K562 (cell line): ENCODE measurements around the gene ACSF3. TPM values are rescaled to one million over a fixed set of nuclear protein-coding genes. Genes with fewer than 3 reads are reported as not detected.

ENCODE experiments used
- ATAC-seq: fragments of 200-7000 bp; cut with Tn5 transposase; 3 replicates; pipeline ENCODE4 v1.9.1; 2020; ENCODE audit warnings: moderate library complexity
- BruUV-seq: library from RNA; stranded (reverse); fragments of 400-500 nt; replicated peaks from 2 replicates; lab custom pipeline; 2021; lab: Mats Ljungman, UMichigan
- CTCF ChIA-PET: fragments of 300-600 bp; formaldehyde crosslinking; extraction: SDS; loops from one replicate; lab custom pipeline; 2021; ENCODE audit warnings: low intra/inter-chr PET ratio; lab: Yijun Ruan, JAX
- POLR2A ChIA-PET: fragments of 300-600, 350-650 bp; sonication (Branson Sonifier 250); formaldehyde crosslinking; extraction: SDS; loops from one replicate; lab custom pipeline; 2021; ENCODE audit warnings: antibody characterized with exemption, inconsistent platforms; lab: Yijun Ruan, JAX
- DNase-seq, 4 experiments: peaks; one replicate each; pipeline versions ENCODE4 v3.0.0 to v3.0.0-alpha.2; 2011 to 2018; ENCODE audit warnings: low spot score in 3 of 4, mixed read lengths in 3 of 4; ENCODE audit errors: extremely low read depth in 1 of 4
- FAIRE-seq: peaks from 2 replicates; lab custom pipeline; 2011; peaks lifted over from hg19 to GRCh38; lab: Jason Lieb, UNC
- H2AFZ ChIP-seq: 2 replicates; pipeline ENCODE4 v1.6.0; 2011; ENCODE audit warnings: low read depth, low read length, control low read depth, inconsistent platforms
- H3K27ac ChIP-seq: fragments of 200-600 bp; 3 replicates; pipeline ENCODE4 v1.8.0; 2011; ENCODE audit warnings: low read depth, mild to moderate bottlenecking, control low read depth, inconsistent platforms, low read length, moderate library complexity, mixed read lengths; ENCODE audit errors: extremely low read depth
- H3K27me3 ChIP-seq, 2 experiments: fragments of 300-600 bp in 1 of 2; 2 replicates in 1 of 2; 3 replicates in 1 of 2; pipeline versions ENCODE4 v1.6.0 to v1.8.0; 2011; ENCODE audit warnings: inconsistent platforms in 2 of 2, low read length in 2 of 2, mild to moderate bottlenecking in 1 of 2, mixed read lengths in 1 of 2, moderate library complexity in 1 of 2; ENCODE audit not compliant: control insufficient read depth in 2 of 2, insufficient read depth in 2 of 2
- H3K36me3 ChIP-seq: fragments of 300-600 bp; 3 replicates; pipeline ENCODE4 v1.8.0; 2011; ENCODE audit warnings: mild to moderate bottlenecking, low read length, inconsistent platforms; ENCODE audit not compliant: control insufficient read depth, insufficient read depth
- H3K4me1 ChIP-seq, 2 experiments: fragments of 200-600 bp in 1 of 2; replicated peaks in 1 of 2; 2 replicates in 1 of 2; 3 replicates in 1 of 2; pipeline versions ENCODE4 v1.5.1 to v1.8.0; 2011; ENCODE audit warnings: inconsistent platforms in 2 of 2, low read length in 2 of 2, mild to moderate bottlenecking in 1 of 2, mixed read lengths in 1 of 2, moderate library complexity in 1 of 2; ENCODE audit not compliant: control insufficient read depth in 2 of 2, insufficient read depth in 2 of 2
- H3K4me2 ChIP-seq: 2 replicates; pipeline ENCODE4 v1.6.1; 2011; ENCODE audit warnings: low read length, control low read depth, inconsistent platforms, mixed read lengths; ENCODE audit not compliant: insufficient read depth
- H3K4me3 ChIP-seq: fragments of 200-600 bp; sonication (generic), shearing (Covaris generic); 2 replicates; pipeline ENCODE4 v1.5.1; 2016; ENCODE audit warnings: control low read depth, inconsistent platforms
- H3K79me2 ChIP-seq: fragments of 200-600 bp; 3 replicates; pipeline ENCODE4 v1.8.0; 2011; ENCODE audit warnings: low read length, inconsistent platforms; ENCODE audit not compliant: control insufficient read depth, insufficient read depth
- H3K9ac ChIP-seq, 2 experiments: 2 replicates each; pipeline versions ENCODE4 v1.6.0 to v1.6.1; 2011; ENCODE audit warnings: low read depth in 2 of 2, low read length in 2 of 2, control low read depth in 1 of 2, inconsistent platforms in 1 of 2, mild to moderate bottlenecking in 1 of 2, mixed read lengths in 1 of 2; ENCODE audit not compliant: insufficient read depth in 1 of 2
- H3K9me1 ChIP-seq: one replicate; pipeline ENCODE4 v1.6.0; 2011; ENCODE audit warnings: inconsistent platforms, mild to moderate bottlenecking, low read length, moderate library complexity; ENCODE audit not compliant: control insufficient read depth, insufficient read depth
- H3K9me3 ChIP-seq: replicated peaks from 2 replicates; pipeline ENCODE4 v1.5.1; 2011; ENCODE audit warnings: low read depth, low read length, inconsistent platforms; ENCODE audit not compliant: control insufficient read depth, insufficient read depth
- H4K20me1 ChIP-seq: replicated peaks from 2 replicates; pipeline ENCODE4 v1.6.1; 2011; ENCODE audit warnings: low read length, inconsistent platforms, mixed read lengths; ENCODE audit not compliant: control insufficient read depth, insufficient read depth
- CBFA2T3 ChIP-seq: fragments of 450-650 bp; IDR thresholded peaks from 2 replicates; pipeline ENCODE4 v1.6.1; 2017
- CCNT2 ChIP-seq: IDR thresholded peaks from 2 replicates; pipeline ENCODE4 v1.6.1; 2011; ENCODE audit warnings: borderline replicate concordance, low read depth, mild to moderate bottlenecking, moderate library complexity, mixed read lengths, low read length; ENCODE audit not compliant: insufficient read length; ENCODE audit errors: extremely low read depth
- CSDE1 ChIP-seq, 2 experiments: fragments of 450-650 bp; IDR thresholded peaks; 2 replicates each; pipeline ENCODE4 v1.6.1; 2016; ENCODE audit warnings: mild to moderate bottlenecking in 1 of 2
- GMEB1 ChIP-seq: fragments of 250-450 bp; sonication (Bioruptor Pico); IDR thresholded peaks from 2 replicates; pipeline ENCODE4 v1.4.0; 2020; ENCODE audit warnings: mild to moderate bottlenecking
- NR2C1 ChIP-seq, 2 experiments: fragments of 450-650 bp; IDR thresholded peaks; 2 replicates each; pipeline ENCODE4 v1.6.1; 2017; ENCODE audit warnings: mild to moderate bottlenecking in 2 of 2, antibody characterized with exemption in 1 of 2, inconsistent platforms in 1 of 2, missing compliant biosample characterization in 1 of 2, missing genetic modification characterization in 1 of 2
- POLR2A ChIP-seq: fragments of 450-650 bp; conservative IDR thresholded peaks from 2 replicates; pipeline ENCODE4 v1.6.1; 2016
- SMAD3 ChIP-seq: fragments of 450-650 bp; formaldehyde crosslinking; conservative IDR thresholded peaks from 2 replicates; pipeline ENCODE4 v1.4.0; 2020; ENCODE audit warnings: mild to moderate bottlenecking
- STAT5A ChIP-seq: IDR thresholded peaks from 2 replicates; pipeline ENCODE4 v1.6.1; 2012; ENCODE audit warnings: low read length, inconsistent platforms, borderline replicate concordance
- WGBS: fragments of 100-300 bp; shearing (Covaris generic); methylation state at CpG from one replicate; pipeline ENCODE4 v1.1.6; 2016; ENCODE audit warnings: low coverage, mixed read lengths; ENCODE audit not compliant: insufficient coverage; ENCODE audit errors: missing lambda C conversion rate; 5-methylcytosine and 5-hydroxymethylcytosine counted together
- in situ Hi-C: fragments of 300-500 bp; cut with MboI; formaldehyde crosslinking; loops from 4 replicates; pipeline ENCODE4 v1.15.0; 2018; ENCODE audit warnings: inconsistent platforms, mixed read lengths
- intact Hi-C: fragments of 100-400 bp; cut with micrococcal nuclease; formaldehyde crosslinking; loops from 2 replicates; pipeline ENCODE4 v1.14.2; 2022
- polyA plus RNA-seq, 8 experiments: library from polyadenylated mRNA; depleted of rRNA in 4 of 8; stranded (reverse) in 5 of 8; unstranded in 3 of 8; fragments of >200 nt; fragmentation: Nextera tagmentation in 2 of 8; fragmentation: Illumina TruSeq in 1 of 8; extraction: Ambion mirVana in 2 of 8; extraction: Trizol in 1 of 8; gene quantifications; 2 replicates each; pipeline versions ENCODE4 v1.2.1 to v1.2.3, GENCODE V29; 2011 to 2014; ENCODE audit warnings: inconsistent platforms in 1 of 8, missing spikeins in 1 of 8
- total RNA-seq, 7 experiments: library from RNA; depleted of rRNA in 6 of 7; stranded (reverse); fragments of >200 nt in 6 of 7; fragmentation: Illumina TruSeq in 2 of 7; extraction: Trizol in 2 of 7; gene quantifications; 2 replicates each; pipeline versions ENCODE4 v1.2.1 to v1.2.3, GENCODE V29; 2011 to 2021; ENCODE audit warnings: low replicate concordance in 1 of 7

ACSF3 gene
- total and polyA plus RNA-seq, 9 of the 15 experiments (the other 6 are each of a cell fraction or from before 2014, with no cell fraction given), result 0.77 to 32.8 (median 14.7) TPM

- Histone ChIP-seq H3K27ac (no peak overlapping the region), H2AFZ (no peak overlapping the region), H3K9me3 (no peaks in the 10 kb centered on the region), H3K79me2 (no peaks in the 10 kb centered on the region), H3K9me1 (no peaks in the 10 kb centered on the region), H3K9ac (no peak overlapping the region; a peak in 1 of 4 replicates), H4K20me1 (no peaks in the 10 kb centered on the region), H3K27me3 (no peaks in the 10 kb centered on the region), H3K36me3 (peaks cover 41% of the 10 kb centered on the region; the same call in 2 of the 3 replicates), H3K4me3 (no peak overlapping the region), H3K4me2 (no peak overlapping the region), H3K4me1 (peaks cover 0 to 22% of the 10 kb centered on the region in 2 experiments; a peak in 2 of 5 replicates)
- no peak for TF ChIP-seq CBFA2T3
- no peak for TF ChIP-seq SMAD3 (CRISPR knock-in tag)
- TF ChIP-seq NR2C1 (IDR thresholded peaks at IDR 0.05), result no peak
- TF ChIP-seq NR2C1 (tag; IDR thresholded peaks at IDR 0.05), result no peak
- TF ChIP-seq STAT5A, result no peak
- no peak for TF ChIP-seq CCNT2
- TF ChIP-seq GMEB1 (CRISPR knock-in tag), result no peak
- no peak for TF ChIP-seq CSDE1 (IDR thresholded peaks at IDR 0.05)
- TF ChIP-seq POLR2A, result no peak
- ChIA-PET POLR2A (no interaction called here), CTCF (no interaction called here)
- in situ Hi-C loops (no loop called here), intact Hi-C loops (no loop called here)
- BruUV-seq, result no TSS peak
- FAIRE-seq (no peak), DNase-seq (no peak), ATAC-seq (no peak)
- 96% methylated on average over 7 of the region's 7 CpGs for WGBS
Observed at GRCh38 chr16:89138513-89138795, 44.8 kb downstream of the ACSF3 start.
